ENCODE data around the gene RIN1. TPM values are rescaled to one million over a fixed set of nuclear protein-coding genes. Genes with fewer than 3 reads are reported as not detected.
"Not testable (repeated sequence)": the region's sequence is repeated elsewhere in the genome, so short reads cannot be mapped to it uniquely, and the experiment has no call there.

The RIN1 gene
- 2.0 TPM for polyA plus RNA-seq (2012; ENCODE audit: insufficient read depth, insufficient read length)

- H3K4me3 ChIP-seq (ENCODE audit: low read length): no peak within 1 kb of the TSS
- no peak for DNase-seq (ENCODE audit: low read depth, low spot score)
Measured at GRCh38 chr11:66336234-66337102, at the start of gene RIN1. Gene RIN1 (minus strand): TSS chr11:66336434. CDS start chr11:66336402, 32 bp downstream.

GRCh38 chr11:66384316-66384715 lies 48.1 kb upstream of the RIN1 start:
- not testable (repeated sequence) for H3K4me3 ChIP-seq (ENCODE audit: low read length); DNase-seq (ENCODE audit: low read depth, low spot score)

GRCh38 chr11:66380264-66380663 lies 44.0 kb upstream of the RIN1 start:
- DNase-seq (ENCODE audit: low read depth, low spot score); H3K4me3 ChIP-seq (ENCODE audit: low read length): not testable (repeated sequence)

GRCh38 chr11:66373690-66374287 lies 37.6 kb upstream of the RIN1 start:
- H3K4me3 ChIP-seq (ENCODE audit: low read length); DNase-seq (ENCODE audit: low read depth, low spot score): not testable (repeated sequence)

GRCh38 chr11:66373265-66373664 lies 37.0 kb upstream of the RIN1 start:
- DNase-seq (ENCODE audit: low read depth, low spot score): no peak
- no peak overlapping the region for H3K4me3 ChIP-seq (ENCODE audit: low read length)

- peak; percentile 80 for DNase-seq (ENCODE audit: low read depth, low spot score)
- peak within 1 kb of the TSS; percentile 64 for H3K4me3 ChIP-seq (ENCODE audit: low read length)
Measured at GRCh38 chr11:66371627-66372415, 35.6 kb upstream of the RIN1 start, which contains the start of gene SLC29A2. Gene SLC29A2 (minus strand): TSS chr11:66371760. CDS start chr11:66371591, 169 bp downstream.

GRCh38 chr11:66369073-66369894 lies 33.0 kb upstream of the RIN1 start:
- no peak overlapping the region for H3K4me3 ChIP-seq (ENCODE audit: low read length)
- no peak for DNase-seq (ENCODE audit: low read depth, low spot score)

- no peak overlapping the region for H3K4me3 ChIP-seq (ENCODE audit: low read length)
- no peak for DNase-seq (ENCODE audit: low read depth, low spot score)
Measured at GRCh38 chr11:66368484-66368883, 32.2 kb upstream of the RIN1 start.

GRCh38 chr11:66367561-66368312 lies 31.5 kb upstream of the RIN1 start:
- H3K4me3 ChIP-seq (ENCODE audit: low read length): no peak overlapping the region
- DNase-seq (ENCODE audit: low read depth, low spot score): no peak

GRCh38 chr11:66366844-66367477 lies 30.7 kb upstream of the RIN1 start:
- DNase-seq (ENCODE audit: low read depth, low spot score): no peak
- no peak overlapping the region for H3K4me3 ChIP-seq (ENCODE audit: low read length)

- no peak overlapping the region for H3K4me3 ChIP-seq (ENCODE audit: low read length)
- DNase-seq (ENCODE audit: low read depth, low spot score): no peak
Measured at GRCh38 chr11:66365711-66366619, 29.7 kb upstream of the RIN1 start.

GRCh38 chr11:66365166-66365565 lies 28.9 kb upstream of the RIN1 start:
- DNase-seq (ENCODE audit: low read depth, low spot score): no peak
- no peak overlapping the region for H3K4me3 ChIP-seq (ENCODE audit: low read length)

GRCh38 chr11:66363805-66364535 lies 27.7 kb upstream of the RIN1 start:
- no peak overlapping the region for H3K4me3 ChIP-seq (ENCODE audit: low read length)
- peak; percentile 39 for DNase-seq (ENCODE audit: low read depth, low spot score)

GRCh38 chr11:66363187-66363601 lies 27.0 kb upstream of the RIN1 start:
- DNase-seq (ENCODE audit: low read depth, low spot score): no peak
- no peak overlapping the region for H3K4me3 ChIP-seq (ENCODE audit: low read length)

- H3K4me3 ChIP-seq (ENCODE audit: low read length): no peak overlapping the region
Measured at GRCh38 chr11:66362481-66363147, 26.4 kb upstream of the RIN1 start.

More at GRCh38 chr11:66362481-66363147, 26.4 kb upstream of the RIN1 start:
- no peak for DNase-seq (ENCODE audit: low read depth, low spot score)

Data from Jurkat, Clone E6-1 (cell line).